ENCODE data around the gene ARRB1. TPM values are rescaled to one million over a fixed set of nuclear protein-coding genes. Genes with fewer than 3 reads are reported as not detected.

ARRB1 gene
- total RNA-seq, 1 donor = 48.2 TPM

DNA sequence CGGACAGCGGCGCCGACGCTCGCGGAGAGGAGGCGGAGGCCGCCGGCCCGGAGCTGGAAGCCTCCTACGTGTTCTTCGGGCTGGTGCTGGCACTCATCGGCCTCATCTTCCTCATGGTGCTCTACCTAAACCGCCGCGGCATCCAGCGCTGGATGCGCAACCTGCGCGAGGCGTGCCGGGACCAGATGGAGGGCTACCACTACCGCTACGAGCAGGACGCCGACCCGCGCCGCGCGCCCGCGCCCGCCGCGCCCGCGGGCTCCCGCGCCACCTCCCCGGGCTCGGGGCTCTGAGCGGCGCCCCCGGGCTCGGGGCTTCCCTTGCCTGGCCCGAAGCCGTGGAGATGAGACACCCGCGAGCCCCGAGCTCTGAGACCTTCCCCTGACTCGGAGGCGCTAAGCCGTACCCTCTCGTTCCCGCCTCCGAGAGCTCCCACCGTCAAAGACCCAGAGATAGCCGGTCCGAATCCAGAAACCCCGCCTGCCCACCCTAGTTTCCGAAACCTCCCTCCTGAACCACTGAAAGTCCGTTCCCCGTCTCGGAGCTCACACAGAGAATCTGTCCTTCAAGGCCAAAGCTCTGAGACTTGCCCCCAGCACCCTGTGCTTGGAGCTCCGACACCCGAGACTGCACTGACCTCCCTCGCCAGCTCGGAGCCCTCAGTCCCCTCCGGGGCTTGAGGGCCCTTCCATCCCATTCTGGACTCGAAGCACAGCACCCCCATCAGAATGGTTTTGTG is 109.4 kb downstream of the ARRB1 start:
- Histone ChIP-seq H3K4me1 (ENCODE audit: insufficient read depth, low read length) (peaks cover 21% of the 10 kb centered on the region), H3K27me3 (ENCODE audit: insufficient read depth, low read length) (peaks cover 36% of the 10 kb centered on the region), H3K4me3 (ENCODE audit: low read length) (peak overlapping the region; percentile 40), H3K9me3 (ENCODE audit: low read depth, low read length) (no peaks in the 10 kb centered on the region)

DNA sequence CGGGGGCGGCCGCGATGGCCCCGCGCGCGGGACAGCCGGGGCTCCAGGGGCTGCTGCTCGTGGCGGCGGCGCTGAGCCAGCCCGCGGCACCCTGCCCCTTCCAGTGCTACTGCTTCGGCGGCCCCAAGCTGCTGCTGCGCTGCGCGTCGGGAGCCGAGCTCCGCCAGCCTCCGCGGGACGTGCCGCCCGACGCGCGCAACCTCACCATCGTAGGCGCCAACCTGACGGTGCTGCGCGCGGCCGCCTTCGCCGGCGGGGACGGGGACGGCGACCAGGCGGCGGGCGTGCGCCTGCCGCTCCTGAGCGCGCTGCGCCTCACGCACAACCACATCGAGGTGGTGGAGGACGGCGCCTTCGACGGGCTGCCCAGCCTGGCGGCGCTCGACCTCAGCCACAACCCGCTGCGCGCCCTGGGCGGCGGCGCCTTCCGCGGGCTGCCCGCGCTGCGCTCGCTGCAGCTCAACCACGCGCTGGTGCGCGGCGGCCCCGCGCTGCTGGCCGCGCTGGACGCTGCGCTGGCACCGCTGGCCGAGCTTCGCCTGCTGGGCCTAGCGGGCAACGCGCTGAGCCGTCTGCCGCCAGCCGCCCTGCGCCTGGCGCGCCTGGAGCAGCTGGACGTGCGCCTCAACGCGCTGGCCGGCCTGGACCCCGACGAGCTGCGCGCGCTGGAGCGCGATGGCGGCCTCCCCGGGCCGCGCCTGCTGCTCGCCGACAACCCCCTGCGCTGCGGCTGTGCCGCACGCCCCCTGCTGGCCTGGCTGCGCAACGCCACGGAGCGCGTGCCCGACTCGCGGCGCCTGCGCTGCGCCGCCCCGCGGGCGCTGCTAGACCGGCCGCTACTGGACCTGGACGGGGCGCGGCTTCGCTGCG is 110.2 kb downstream of the ARRB1 start:
- Histone ChIP-seq H3K4me3 (ENCODE audit: low read length) (peak overlapping the region; percentile 40), H3K27me3 (ENCODE audit: insufficient read depth, low read length) (peaks cover 36% of the 10 kb centered on the region)

DNA sequence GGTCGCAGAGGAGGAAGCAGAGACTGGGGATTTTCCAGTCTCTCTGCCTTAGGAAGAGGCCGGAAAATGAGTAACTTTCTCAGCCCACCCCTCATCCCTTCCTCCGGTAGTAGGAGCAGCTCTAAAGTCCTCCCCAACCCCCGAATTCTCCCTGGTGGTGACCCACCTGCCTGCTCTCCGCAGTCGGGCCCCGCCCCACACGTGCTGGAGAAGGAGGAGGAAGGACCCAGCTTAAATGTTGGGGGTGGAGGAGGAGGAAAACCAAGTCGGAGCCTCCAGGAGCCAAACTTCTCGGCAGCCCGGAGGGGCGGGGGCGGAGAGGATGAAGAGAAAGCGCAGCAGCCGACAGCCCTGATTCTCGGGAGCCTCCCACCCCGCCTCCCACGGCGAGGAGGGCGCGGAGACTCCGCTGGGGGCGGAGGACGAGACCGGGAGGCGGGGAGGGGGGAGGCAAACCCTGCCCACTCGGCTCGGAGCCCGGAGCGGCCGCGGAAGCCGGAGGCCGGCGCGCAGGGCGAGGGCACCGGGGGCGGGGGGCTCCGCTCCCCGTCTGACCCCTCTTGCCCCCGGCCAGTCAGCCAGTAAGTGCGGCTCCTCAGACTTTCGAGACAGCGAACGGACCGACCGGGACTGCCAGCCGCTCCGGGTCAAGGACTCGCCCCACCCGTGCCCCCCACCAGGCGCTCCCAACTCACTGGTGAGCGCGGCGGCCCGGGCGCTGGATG is 111.0 kb downstream of the ARRB1 start, which contains the start of gene TPBGL:
TSS of gene TPBGL (plus strand) at position 464 of the 725 bp plus-strand sequence. CDS start 276 bp downstream, outside the sequence.
- Histone ChIP-seq H3K27me3 (ENCODE audit: insufficient read depth, low read length) (peaks cover 36% of the 10 kb centered on the region), H3K4me3 (ENCODE audit: low read length) (peak within 1 kb of the TSS; percentile 40), H3K4me1 (ENCODE audit: insufficient read depth, low read length) (peaks cover 21% of the 10 kb centered on the region), H3K9me3 (ENCODE audit: low read depth, low read length) (no peaks in the 10 kb centered on the region)

More for the DNA sequence above, 110.2 kb downstream of the ARRB1 start:
- H3K4me1 ChIP-seq (ENCODE audit: insufficient read depth, low read length) = peaks cover 21% of the 10 kb centered on the region
- H3K9me3 ChIP-seq (ENCODE audit: low read depth, low read length) = no peaks in the 10 kb centered on the region

DNA sequence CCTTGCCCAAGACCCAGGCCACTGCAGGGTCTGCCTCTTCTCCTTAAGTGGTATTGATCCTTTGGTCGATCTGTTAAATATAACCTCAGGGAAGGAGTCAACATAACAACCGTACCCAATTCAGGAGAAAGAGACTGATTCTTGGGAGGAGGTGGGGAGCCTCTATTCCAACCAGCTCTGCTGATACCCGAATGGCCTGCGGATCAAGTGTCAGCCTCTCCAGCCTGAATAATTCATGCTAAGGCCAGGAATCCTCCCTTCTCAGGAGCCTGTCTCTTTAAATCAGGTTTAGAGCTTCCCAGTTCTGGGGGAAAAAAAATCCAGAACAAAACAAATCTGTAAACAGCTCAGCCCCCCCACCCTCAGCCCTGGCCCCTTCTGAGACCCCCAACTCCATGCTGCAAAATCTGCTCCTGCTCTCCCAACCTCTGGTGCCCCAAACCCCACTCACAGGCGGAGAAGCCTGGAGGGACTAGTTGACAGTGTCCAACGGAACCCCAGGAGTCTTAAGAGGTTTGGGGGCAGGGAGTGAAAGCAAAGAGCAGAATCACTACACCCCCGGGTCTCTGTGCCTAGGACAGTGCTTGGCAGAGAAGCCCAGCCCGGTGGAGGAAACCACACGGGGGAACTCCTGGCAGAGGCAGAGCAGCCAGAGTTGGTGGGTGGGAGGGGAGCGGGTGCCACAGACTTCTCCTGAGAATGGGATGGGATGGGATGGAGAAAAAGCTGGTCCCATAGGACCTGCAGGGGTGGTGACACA is 111.8 kb downstream of the ARRB1 start:
- peaks cover 36% of the 10 kb centered on the region for H3K27me3 ChIP-seq (ENCODE audit: insufficient read depth, low read length)
- no peak overlapping the region for H3K4me3 ChIP-seq (ENCODE audit: low read length)
- H3K4me1 ChIP-seq (ENCODE audit: insufficient read depth, low read length) = peaks cover 21% of the 10 kb centered on the region
- H3K9me3 ChIP-seq (ENCODE audit: low read depth, low read length) = no peaks in the 10 kb centered on the region

DNA sequence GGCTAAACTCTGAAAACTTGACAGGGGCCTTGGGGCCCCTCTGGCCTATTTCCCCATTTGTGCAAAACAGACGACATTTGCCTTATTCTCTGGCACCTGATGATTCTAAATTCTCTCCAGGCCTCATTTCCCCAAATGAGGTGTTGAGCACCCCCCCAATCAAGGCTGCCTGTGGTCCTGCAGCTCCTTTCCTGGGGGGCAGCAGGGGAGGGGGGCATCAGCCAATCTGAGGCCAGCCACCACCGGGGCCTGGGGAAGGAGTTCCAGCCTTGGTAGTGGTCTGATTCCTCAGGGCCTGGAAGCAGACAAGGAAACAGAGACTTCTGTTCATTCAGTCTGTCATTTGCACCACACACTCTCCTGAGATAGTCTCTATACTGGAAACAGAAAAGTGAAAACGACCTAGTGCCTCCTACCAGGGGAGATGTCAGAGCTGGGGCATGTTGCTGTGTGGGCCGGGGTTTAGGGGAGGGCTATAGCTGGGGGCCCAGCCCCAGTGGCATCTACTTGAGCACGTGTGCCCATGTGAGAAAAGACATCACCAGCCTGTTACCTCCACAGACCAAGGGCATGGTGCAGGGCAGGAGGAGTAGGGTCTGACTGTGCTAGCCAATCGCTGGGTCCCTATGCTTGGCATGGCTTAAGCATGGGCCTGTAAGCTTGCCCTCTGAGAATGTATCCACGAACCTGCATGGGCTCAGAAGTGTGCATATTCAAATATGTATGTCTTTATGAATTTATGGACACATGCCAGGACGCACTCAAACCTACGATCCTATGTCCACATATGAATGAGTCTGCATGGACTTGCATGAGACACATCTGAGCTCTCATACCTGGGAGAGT is 112.6 kb downstream of the ARRB1 start:
- Histone ChIP-seq H3K9me3 (ENCODE audit: low read depth, low read length) (no peaks in the 10 kb centered on the region), H3K4me1 (ENCODE audit: insufficient read depth, low read length) (peaks cover 21% of the 10 kb centered on the region), H3K27me3 (ENCODE audit: insufficient read depth, low read length) (peaks cover 31% of the 10 kb centered on the region), H3K4me3 (ENCODE audit: low read length) (no peak overlapping the region)

DNA sequence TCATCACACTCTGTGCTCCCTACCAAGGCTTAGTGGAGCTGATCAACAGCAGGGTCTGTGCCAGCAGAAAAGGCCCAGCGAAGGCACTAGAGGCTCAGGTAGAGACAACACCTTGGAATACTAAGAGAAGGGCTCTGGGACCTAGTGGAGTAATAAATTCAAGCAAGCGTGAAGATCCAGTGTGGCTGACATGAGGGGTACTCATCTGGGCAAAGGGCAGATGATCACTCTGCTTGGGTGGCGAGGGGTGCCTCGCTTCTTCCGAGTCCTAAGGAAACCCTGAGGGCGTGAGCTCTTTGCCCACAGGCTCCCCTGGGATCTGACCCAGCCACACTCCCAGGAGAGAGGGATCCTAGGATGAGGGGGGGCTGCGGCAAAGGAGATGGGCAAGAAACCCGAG is 114.4 kb downstream of the ARRB1 start:
- H3K27me3 ChIP-seq (ENCODE audit: insufficient read depth, low read length) = peaks cover 16% of the 10 kb centered on the region
- H3K9me3 ChIP-seq (ENCODE audit: low read depth, low read length) = no peaks in the 10 kb centered on the region

DNA sequence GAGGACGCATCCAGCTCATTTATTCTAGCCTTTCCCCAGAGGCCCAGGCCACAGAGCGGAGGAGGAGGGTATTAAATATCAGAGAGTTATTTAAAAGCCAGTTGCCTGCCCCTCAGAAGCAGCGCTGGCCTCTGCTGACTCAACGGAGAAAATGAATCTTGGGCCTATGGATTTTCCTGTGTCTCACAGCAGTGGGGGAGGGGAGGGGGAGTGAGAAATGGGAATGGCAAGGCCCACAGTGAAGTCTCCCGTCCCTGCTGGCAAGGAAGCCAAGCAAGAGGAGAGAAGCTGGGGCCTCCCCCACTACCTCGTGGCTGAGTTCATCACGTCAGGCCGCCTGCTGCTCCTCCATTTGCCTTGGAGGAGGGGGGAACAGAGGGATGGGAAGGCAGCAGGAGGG is 115.4 kb downstream of the ARRB1 start:
- peaks cover 16% of the 10 kb centered on the region for H3K27me3 ChIP-seq (ENCODE audit: insufficient read depth, low read length)

More for the DNA sequence above, 114.4 kb downstream of the ARRB1 start:
- Histone ChIP-seq H3K4me3 (ENCODE audit: low read length) (no peak overlapping the region), H3K4me1 (ENCODE audit: insufficient read depth, low read length) (peaks cover 17% of the 10 kb centered on the region)

DNA sequence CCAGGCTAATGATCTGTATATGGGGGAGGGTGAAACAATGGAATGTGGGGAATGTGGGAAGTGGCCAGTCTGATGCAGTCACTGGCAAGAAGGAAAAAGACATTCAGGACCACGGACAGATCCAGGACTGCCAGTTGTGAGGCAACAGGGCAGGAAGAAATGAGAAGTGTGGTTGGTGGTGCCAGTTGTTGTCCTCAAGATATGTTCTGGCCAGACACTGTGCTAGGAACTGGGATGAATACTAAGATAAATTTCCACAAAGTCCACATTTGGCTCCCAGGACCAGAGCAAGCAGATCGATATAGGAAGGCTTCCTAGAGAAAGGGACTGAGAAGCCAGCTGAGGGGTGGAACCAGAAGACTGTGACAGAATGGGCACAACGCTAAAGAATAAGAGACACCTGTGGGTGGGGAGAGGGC is 117.7 kb downstream of the ARRB1 start:
- Histone ChIP-seq H3K27me3 (ENCODE audit: insufficient read depth, low read length) (no peaks in the 10 kb centered on the region), H3K4me3 (ENCODE audit: low read length) (no peak overlapping the region), H3K4me1 (ENCODE audit: insufficient read depth, low read length) (no peaks in the 10 kb centered on the region), H3K9me3 (ENCODE audit: low read depth, low read length) (no peaks in the 10 kb centered on the region)

More for the DNA sequence above, 115.4 kb downstream of the ARRB1 start:
- Histone ChIP-seq H3K9me3 (ENCODE audit: low read depth, low read length) (no peaks in the 10 kb centered on the region), H3K4me3 (ENCODE audit: low read length) (no peak overlapping the region), H3K4me1 (ENCODE audit: insufficient read depth, low read length) (peaks cover 11% of the 10 kb centered on the region)

DNA sequence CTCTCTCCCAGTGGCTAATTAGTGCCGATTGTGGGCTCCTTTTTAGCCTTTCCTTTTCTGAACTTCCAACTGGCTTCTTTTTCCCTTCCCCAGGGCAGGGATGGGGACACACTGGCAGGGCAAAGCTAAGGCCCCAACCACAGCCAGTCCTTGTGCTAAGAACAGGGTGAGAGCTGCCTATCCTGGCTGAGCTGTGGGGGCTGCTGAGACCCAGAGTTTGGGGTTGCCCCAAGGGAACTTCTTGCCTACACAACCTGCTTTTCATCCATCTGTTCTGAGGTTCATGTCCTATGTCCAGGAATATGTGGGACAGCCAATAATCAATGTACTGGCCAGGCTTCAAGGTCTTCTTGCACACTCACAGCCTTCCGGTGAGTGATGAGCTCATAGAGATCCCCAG is 120.8 kb downstream of the ARRB1 start:
- Histone ChIP-seq H3K4me1 (ENCODE audit: insufficient read depth, low read length) (no peaks in the 10 kb centered on the region), H3K27me3 (ENCODE audit: insufficient read depth, low read length) (no peaks in the 10 kb centered on the region), H3K9me3 (ENCODE audit: low read depth, low read length) (no peaks in the 10 kb centered on the region), H3K4me3 (ENCODE audit: low read length) (no peak overlapping the region)

DNA sequence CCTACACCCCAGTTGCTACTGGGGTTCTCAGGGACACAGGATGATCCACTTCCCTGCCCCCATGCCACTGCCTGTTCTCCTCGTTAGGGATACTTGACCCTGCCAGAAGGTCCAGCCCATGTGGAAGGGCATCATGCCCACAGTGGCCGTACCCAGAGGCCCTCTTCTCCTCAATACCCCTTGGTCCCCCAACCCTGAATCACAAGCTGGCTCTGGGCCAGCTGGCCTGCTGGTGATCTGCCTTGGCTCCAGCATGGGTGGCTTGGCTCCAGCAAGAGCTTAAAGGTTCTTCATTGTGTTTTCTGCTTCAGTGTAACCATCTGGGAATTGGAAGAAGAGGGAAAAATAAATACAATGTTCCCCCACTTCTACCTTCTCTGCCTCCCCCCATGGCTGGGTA is 122.0 kb downstream of the ARRB1 start:
- Histone ChIP-seq H3K4me3 (ENCODE audit: low read length) (no peak overlapping the region), H3K4me1 (ENCODE audit: insufficient read depth, low read length) (no peaks in the 10 kb centered on the region), H3K27me3 (ENCODE audit: insufficient read depth, low read length) (no peaks in the 10 kb centered on the region), H3K9me3 (ENCODE audit: low read depth, low read length) (no peaks in the 10 kb centered on the region)

DNA sequence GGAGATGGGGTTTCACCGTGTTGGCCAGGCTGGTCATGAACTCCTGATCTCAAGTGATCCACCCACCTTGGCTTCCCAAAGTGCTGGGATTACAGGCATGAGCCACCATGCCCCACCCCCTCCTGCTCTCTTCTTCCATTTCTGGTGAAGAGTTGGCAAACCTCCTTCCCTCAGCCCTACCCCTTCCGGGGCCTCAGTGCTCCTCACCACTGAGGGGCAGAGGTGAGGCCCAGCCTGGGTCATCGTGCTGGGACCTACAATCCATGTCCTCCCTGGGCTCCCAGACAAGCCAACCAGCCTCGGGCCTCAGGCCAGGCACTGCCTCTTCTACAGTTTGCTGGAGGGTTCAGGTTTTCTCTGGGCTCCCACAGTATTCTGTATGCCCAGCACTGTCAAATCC is 125.7 kb downstream of the ARRB1 start:
- Histone ChIP-seq H3K4me3 (ENCODE audit: low read length) (no peak overlapping the region), H3K27me3 (ENCODE audit: insufficient read depth, low read length) (no peaks in the 10 kb centered on the region), H3K4me1 (ENCODE audit: insufficient read depth, low read length) (no peaks in the 10 kb centered on the region), H3K9me3 (ENCODE audit: low read depth, low read length) (no peaks in the 10 kb centered on the region)

DNA sequence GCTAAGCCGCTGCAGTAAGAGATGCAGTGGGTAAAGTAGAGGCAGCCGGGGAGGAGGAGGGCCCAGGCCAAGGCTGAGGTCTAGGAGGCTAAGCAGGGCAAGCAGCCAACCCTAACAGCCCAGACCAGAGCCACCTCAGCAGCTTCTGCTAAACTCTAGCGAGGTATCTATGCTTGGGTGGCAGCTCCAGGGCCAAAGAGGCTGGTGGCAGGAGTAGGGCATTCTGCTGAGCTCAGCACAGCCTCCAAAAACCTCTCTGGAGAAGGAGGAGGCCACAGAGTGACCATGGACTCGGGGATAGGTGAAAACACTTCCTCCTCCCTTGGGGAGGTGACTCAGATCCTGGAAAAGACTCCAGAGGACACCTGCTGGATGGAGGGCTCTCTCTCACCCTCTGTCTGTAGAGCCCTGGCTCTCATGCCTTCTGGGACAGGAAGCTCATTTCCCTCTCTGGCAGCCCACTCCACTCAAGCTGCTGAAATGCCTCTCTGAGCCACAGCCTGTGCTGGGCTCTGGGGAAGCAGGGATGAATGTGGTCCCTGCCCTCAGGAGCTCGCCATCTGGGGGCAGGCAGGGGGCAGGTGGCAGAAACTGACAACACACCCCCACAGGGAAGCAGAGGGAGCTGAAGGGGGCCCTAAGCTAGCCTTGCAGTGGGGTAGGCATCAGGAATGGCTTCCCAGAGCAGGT is 127.4 kb downstream of the ARRB1 start:
- Histone ChIP-seq H3K4me1 (ENCODE audit: insufficient read depth, low read length) (no peaks in the 10 kb centered on the region), H3K4me3 (ENCODE audit: low read length) (no peak overlapping the region), H3K9me3 (ENCODE audit: low read depth, low read length) (no peaks in the 10 kb centered on the region), H3K27me3 (ENCODE audit: insufficient read depth, low read length) (no peaks in the 10 kb centered on the region)

DNA sequence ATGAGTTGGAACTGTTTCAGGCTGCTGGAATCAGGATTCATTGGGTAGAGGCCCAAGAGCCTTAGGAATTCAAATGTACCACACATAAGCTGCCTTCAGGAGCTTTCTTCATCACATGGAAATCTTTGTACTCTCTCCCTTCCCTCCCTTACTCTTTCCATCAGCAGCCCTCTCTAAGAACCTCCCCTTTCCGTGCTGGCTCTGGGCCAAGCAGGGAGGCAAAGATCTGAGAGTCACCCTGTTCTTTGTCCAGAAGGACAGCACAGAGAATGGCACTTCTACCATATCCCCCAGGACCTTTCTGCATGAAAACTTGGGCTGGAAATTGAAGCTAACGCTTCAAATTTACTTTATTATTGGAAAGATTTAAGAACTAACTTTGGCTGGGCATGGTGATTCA is 131.6 kb downstream of the ARRB1 start:
- no peaks in the 10 kb centered on the region for H3K4me1 ChIP-seq (ENCODE audit: insufficient read depth, low read length)
- no peak overlapping the region for H3K4me3 ChIP-seq (ENCODE audit: low read length)
- no peaks in the 10 kb centered on the region for H3K9me3 ChIP-seq (ENCODE audit: low read depth, low read length)
- H3K27me3 ChIP-seq (ENCODE audit: insufficient read depth, low read length) = no peaks in the 10 kb centered on the region
